Right lung (tissue), 5 donors: ENCODE results near the gene RAP2B. TPM values are rescaled to one million over a fixed set of nuclear protein-coding genes. Genes with fewer than 3 reads are reported as not detected.

ENCODE experiments used
- DNase-seq, 2 donors: peaks; one replicate each; pipeline ENCODE4 v3.0.0-alpha.2; 2013
- polyA plus RNA-seq, 5 donors: library from polyadenylated mRNA; unstranded; fragments of 120-200 nt; gene quantifications; one replicate each; pipeline versions ENCODE4 v1.2.1 to v1.2.3, GENCODE V29; 2013; ENCODE audit warnings: inconsistent platforms in 1 of 5, low replicate concordance in 1 of 5; ENCODE audit not compliant: insufficient read length in 5 of 5, insufficient read depth in 1 of 5

The RAP2B gene
- polyA plus RNA-seq, 5 donors: 18.6 to 26.2 (median 19.9) TPM

DNA sequence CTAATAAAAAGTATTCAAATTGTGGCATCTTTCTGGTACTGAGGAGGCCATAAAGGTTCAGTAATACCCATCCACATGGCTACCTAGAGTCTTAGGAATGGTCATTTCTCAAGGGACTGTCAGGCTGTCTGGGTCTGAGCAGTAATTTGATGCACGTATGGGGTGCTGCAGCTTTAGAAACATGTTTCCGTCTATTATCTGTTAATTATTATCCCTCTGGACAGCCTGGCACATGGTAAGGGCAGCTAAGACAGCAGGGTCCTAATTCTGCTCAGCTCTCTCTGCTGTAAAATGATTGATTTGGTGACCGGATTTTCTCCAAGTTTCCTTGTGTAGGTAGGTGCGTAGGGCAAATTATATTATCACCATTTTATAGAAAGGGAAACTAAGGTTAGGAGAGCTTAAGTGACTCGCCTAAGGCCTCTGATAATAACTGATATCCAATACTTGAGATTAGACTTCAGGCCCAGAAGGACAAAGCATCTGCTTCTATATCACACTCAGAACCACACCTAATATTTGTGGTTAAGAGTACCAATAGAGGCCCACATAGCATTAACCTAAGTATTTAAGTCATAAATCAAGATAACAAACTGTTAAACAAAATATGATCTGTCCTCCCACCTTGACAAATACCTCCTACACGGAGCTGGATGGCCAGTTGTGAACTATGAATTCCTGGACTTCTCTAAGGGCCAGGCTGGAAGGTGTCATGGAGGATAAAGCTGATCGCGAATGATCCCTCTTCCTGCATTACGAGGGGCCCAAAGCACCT is 2.9 kb upstream of the RAP2B start:
- DNase-seq: no peak

DNA sequence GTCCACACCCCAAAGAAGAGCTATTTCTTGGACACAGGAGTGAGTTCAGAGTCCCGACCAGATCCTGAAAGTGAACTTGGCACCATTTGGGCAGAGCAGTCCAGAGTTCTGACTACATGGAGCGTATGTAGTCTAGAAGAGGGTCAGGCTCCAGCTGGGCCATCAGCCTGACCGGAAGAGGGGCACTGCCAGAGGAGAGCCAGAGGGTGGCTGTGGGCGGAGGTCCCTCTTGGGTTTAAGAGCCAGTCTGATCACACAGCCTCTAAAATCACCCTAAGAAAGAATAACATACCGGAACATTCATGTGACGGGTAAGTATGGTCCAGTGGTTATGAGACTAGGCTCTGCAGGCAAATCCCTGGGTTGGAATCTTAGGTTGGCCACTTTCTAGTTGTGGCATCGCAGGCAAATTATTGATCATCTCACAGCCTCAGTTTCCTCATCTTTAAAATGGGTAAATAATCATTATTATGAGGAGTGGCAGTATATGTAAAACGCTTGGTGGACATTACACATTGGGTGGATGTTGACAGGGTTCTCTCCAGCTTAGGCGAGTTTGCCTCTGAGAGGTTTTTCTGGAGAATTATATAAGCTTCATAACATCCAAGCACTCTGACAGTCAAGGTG is 2.1 kb upstream of the RAP2B start:
- no peak for DNase-seq

DNA sequence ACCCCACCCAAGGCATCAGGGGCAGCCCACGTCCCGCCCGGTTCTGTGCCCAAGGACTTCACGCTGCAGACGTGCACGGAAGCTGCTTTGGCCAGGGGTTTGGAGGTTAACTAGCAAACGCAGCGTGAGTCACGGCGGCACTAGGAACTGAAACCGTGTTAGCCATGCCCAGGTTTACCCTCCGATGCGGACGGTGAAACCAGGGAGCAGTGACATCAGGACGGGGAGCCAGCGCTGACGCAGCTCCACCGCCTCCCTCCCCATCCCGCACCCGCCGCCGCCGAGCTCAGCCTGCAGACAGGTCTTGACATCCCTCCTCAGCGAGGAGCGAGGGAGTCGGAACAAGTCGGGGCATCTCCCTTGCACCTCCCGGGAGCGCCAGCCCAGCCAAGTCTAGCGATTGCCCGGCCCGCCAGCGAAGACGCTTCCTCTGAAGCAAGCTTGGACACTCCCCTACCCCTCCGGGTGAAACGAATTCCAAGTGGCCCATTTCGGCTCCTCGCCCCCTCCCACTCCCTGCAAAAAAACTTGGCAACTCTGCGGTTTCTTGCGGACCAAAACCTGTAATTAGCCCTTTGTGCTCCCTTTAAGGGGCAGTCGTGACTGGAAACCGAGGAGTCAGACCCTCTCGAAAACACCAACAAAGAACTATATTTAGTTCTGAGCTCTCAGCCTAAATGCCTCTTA is 1.4 kb upstream of the RAP2B start:
- no peak for DNase-seq

DNA sequence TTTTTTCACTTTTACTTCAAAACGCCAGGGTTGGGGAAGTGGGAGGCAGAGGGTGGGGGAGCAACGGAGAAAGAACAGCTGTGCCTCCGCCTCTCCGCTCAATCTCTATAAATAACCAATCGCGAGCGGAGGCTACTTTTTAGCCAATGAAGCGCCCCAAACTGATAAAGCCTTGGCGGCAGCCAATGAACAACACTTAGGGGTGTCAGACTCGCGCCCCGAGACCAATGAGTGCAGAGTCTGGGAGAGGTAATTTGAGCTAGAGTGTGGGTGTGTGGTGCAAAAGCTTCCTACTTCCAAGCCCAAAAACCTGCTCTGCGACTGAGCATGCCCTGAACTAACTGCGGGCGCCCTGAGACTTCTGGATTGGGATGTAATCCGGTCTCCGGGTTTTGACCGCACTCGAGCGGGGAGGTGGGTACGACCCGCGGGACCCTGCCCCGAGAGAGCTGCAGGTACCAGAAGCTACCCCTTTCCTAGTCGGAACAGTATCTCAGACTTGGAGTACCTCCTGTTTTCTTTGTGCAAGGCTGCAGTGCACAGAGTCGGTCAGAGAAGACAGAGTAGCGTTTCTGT is 800 bp upstream of the RAP2B start:
- peak; percentile 96 to 98 for DNase-seq

DNA sequence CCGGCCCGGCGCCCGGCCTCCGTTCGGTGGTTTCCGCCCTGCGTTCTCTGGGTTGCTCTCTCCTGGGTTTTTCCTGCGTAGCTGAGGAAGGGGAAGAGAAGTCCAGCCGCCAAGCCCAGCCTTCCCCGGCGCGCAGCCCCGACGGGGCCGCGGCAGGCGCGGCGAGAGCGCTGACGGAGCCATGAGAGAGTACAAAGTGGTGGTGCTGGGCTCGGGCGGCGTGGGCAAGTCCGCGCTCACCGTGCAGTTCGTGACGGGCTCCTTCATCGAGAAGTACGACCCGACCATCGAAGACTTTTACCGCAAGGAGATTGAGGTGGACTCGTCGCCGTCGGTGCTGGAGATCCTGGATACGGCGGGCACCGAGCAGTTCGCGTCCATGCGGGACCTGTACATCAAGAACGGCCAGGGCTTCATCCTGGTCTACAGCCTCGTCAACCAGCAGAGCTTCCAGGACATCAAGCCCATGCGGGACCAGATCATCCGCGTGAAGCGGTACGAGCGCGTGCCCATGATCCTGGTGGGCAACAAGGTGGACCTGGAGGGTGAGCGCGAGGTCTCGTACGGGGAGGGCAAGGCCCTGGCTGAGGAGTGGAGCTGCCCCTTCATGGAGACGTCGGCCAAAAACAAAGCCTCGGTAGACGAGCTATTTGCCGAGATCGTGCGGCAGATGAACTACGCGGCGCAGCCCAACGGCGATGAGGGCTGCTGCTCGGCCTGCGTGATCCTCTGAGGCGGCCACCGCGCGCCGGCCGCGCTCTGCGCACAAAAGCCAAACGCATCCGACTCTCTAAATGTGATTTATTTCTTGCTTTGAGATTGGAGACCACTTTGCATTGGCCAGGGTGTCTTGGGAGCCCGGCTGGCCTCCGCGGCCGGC is 727 bp downstream of the RAP2B start:
- peak; percentile 48 to 50 for DNase-seq

DNA sequence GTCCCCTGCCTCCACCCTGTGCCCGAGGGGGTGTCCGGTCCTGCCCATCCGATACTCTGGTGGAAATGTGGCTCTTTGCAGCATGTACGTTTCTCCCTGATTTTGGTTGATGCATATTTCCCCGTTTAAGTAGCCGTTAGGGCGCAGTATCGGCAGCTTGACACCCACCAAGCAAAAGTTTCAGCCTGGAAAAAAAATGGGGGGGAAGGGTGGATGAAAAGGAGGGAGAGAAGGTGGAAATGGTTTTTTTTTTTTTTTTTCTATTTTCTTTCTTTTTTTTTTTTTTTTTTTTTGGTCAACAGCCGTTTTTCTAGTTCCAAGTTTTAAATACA is 1.3 kb downstream of the RAP2B start:
- DNase-seq: no peak

DNA sequence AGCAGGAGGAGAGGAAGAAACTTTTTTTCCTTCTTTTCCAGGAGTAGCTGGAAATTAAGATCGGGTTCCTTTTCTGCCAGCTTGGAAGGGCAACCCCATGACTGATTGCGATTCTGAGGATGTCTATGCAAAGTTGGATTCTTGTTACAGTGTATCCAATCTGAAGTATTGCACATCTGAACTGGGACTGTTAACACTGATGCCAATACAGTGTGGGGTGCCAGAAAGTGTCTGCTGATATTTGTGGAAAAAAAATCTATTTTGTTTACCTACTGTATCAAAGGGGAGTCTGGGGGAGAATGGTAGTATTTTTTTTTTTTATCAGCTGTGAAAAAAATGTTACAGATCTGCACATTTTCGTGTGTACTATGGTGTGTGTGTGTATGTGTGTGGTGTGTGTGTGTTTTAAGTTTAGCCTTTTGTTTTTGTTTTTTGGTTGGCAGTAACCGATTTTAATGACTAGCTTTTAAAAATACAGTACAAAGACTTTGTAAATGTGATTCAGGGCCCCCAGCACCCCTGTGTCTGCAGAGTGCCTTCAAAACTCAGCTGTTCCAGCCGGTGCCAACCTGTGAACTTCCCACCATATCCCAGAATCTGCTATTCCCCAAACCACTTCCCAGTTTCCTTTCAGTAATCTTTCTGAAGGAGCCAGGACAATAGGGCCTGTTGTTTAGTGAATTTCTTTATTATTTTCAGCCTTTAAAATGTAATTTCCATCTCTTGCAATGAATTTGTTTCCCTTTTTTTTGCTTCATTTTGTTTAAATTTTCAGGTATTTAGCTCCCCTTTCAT is 1.9 kb downstream of the RAP2B start:
- peak in 1 of 2 donors; percentile 29 for DNase-seq

DNA sequence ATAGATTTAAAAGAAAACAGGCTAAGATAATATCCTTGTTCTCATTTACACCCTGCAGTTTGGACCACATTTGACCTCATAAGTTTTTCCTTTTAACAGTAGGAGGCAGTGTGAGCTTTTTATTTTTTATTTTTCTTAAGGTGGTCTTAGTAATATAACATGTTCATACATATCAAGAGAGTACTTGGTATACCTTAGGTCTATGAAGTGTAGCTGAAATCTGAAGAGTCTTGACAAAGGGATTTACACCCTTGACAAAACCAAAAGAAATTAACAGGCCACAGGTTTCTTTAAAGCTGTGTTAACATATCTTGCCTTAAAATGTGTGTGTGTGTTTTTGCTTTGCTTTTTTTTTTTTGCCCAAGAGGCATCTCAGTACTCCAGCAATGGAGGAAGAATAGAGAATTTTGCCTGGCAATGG is 3.2 kb downstream of the RAP2B start:
- peak; percentile 32 to 57 for DNase-seq

DNA sequence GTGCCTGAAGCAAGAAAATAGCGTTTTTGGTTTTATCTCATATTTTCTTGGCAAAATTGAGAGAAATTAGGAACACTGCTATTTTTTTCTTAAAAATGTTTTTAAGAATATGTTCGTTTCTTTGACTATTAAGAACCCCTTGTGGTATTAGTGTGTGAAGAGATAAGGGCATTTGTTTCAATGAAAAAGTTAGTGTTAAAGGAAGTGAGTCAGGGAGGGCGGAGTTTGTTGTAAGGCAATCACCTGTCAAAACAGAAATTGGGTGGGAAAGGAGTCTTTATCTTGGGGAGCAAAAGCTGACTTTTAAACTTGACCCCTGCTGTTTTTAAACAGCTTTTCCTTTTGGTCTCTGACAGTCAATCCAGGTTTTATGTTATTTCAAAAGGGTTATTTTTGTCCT is 4.2 kb downstream of the RAP2B start:
- DNase-seq: no peak

DNA sequence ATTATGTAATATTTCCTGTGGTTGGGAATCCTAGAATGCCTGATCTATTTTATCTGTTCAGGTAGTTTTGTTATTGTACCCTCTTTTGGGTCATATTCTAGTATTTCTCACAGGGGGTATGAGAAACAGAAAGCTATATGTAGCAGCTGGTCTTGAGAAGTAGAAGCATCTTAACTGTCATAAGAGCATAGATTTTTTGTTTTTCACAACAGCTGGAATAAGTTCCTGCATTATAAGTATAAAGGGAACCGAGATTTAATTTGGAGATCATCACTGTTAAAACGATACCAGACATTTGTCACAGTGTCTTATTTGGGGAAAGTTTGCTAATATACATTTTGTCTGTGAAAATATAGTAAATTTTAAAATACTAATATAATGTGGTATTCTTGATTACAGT is 4.8 kb downstream of the RAP2B start:
- DNase-seq: no peak

DNA sequence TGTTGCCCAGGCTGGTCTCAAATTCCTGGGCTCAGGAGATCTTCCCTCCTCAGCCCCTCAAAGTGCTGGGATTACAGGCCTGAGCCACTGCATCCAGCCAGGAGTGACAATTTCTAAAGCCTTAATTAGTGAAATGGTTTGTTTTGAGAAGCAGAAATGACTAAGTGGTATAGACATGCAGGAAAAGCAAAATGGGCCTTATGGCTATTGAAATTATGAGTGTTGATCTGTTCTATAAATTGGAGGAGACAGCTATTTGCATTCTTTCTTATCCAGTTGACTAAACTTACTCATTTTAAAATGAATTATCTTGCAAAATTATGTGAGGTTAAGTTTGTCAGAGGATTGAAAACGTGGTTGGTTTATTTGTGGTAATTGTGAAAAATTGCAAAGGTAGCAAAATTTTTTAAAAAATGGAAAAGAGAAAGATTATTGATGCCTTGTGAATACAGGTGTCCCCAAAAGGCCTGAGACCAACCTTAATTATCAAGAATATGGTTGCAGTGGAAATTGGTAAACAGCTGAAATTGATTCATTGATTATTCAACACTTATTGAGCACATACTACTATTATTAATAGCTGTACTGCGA is 7.9 kb downstream of the RAP2B start:
- DNase-seq: no peak

DNA sequence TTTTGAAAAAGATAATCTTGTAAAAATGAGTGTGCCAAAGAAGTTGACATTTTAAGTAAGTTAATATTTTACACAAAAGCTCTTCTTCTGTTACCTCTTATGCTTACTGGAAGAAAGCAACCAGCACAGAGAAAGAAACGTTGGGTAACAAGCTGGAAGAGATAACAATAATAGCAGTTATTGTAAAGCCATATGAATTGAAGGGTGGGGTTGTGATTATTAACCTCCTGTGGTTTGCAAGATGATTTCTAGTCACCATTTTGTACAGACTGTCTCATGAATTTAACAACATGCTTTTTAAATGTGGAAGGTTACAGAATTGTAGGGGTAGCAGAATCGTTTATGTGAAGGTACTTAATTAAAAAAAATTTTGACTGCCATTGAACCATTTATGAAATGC is 9.2 kb downstream of the RAP2B start:
- no peak for DNase-seq

DNA sequence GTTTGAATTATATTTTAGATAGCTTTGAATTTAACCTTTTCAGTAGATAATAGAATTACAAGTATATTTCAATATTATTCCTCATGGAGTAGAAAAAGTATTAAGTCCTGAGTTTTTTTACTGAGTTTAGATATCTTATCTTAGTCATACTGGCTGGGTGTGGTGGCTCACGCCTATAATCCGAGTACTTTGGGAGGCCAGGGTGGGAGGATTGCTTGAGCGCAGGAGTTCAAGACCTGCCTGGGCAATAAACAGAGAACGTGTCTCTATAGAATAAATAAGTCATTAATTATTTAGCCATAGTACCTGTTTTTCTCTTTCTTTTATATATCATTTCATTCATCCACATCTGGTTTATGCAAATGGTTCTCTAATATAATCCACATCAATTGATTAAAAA is 9.9 kb downstream of the RAP2B start:
- no peak for DNase-seq

DNA sequence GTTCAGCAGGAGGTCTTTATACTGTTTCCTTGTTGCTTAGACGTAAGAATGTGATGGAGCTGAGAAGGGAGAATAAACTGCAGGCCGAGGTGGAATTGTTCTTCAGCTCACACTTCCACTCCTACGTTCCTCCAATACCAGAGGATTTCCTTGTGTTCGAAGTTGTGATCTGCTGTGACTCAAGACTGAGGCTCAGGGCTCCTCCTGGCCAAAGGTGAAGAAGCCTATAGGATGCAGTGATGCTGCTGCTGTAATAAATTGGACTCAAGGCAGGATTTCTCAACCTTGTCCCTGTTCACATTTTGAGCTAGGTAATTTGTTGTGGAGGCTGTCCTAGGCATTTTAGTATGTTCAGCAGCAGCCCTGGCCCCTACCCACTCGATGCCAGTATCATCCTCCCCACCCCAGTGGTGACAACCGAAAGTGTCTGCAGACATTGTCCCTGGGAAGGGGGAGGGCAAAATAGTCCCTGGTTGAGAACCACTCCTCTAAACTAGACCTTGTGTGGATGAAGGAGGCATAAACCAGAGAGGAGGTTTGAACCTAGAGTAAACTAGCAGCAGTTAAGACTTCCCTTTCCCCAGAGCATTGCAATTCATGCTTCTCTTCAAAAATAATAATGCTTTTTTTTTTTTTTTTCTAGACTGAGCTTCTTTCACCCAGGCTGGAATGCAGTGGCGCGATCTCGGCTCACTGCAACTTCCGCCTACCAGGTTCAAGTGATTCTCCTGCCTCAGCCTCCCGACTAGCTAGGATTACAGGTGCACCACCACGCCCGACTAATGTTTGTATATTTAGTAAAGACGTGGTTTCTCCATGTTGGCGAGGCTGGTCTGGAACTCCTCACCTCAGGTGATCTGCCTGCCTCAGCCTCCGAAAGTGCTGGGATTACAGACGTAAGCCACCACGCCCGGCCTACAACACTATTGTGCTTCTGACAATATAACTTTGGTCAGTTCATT is 11.1 kb downstream of the RAP2B start:
- no peak for DNase-seq

DNA sequence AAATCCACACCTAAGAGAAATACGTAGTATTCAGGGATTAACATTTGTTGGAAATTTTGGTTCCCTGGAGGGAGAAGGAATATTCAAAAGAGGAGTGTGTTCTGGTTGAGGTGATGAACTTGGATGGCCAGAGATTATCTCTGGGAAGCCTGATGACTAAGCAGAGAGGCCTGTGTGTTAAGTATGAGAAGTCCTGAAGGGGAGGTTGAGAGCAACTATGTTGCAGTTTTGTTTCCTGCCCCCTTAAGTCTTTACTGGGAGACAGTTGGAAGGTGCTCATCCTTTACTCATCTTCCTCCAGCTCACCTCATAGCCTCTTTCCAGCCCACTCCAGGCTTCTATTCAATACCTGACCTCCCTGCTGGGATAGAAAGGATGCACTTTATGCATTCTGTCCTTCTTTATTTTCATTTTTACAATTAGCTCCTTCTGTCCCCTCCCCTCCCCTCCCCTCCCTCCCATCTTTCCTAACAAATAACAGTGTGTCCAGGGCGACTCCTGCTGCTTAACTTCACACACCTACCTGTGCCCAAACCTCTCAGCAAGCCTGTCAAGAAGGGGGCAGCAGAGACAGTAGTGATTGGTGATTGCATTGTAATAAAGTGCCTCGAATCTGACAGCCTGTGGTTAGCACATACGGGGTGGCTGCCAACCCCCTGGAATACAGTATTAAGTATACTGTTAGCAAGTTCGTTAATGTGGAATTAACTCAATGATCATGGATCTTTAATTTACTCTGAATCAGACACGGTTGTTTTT is 11.9 kb downstream of the RAP2B start:
- DNase-seq: no peak

DNA sequence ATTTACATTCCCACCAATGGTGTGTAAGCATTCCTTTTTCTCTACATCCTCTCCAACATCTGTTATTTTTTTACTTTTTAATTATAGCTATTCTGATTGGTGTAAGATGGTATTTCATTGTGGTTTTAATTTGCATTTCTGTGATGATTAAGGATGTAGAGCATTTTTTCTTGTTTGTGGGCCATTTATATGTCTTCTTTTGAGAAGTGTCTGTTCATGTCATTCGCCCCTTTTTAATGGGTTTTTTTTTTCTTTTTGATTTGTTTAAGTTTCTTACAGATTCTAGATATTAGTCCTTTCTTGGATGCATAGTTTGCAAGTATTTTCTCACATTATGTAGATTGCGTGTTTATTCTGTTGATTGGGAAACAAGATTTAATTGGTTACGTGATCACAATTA is 14.2 kb downstream of the RAP2B start:
- DNase-seq: no peak

DNA sequence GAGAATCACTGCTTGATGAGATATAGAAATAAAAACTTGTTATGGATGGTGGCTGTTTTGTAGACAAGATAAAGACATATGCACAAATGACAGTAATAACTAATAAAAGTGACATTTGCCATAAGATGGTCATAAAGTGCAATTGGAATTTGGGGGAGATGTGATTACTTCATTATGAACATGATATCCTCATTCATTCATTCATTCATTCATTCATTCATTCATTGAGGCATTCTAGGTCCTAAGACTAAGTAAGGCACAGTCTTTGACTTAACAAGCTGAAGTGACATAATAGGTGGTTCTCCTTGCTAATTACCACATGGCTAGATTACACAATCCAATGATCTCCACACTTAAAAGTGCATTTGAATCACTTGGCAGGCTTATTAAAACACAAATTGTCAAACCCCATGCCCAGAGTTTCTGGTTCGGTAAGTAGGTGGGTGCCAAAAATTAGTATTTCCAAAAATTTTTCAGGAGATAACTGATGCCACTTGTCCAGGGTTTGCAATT is 18.9 kb downstream of the RAP2B start:
- no peak for DNase-seq
